ENCODE data around the gene SH2B3. TPM values are rescaled to one million over a fixed set of nuclear protein-coding genes. Genes with fewer than 3 reads are reported as not detected.

SH2B3 gene
- total RNA-seq, 1 experiment from 2014 or later, result 48.6 TPM

- no peak for DNase-seq (ENCODE audit: low read depth)
These were observed 3.1 kb downstream of the SH2B3 start for GRCh38 chr12:111408686-111409402.

- DNase-seq (ENCODE audit: low read depth), result peak; percentile 86
These were observed 3.7 kb downstream of the SH2B3 start for GRCh38 chr12:111409403-111409779.

GRCh38 chr12:111409780-111410430, 4.2 kb downstream of the SH2B3 start:
- DNase-seq (ENCODE audit: low read depth), result peak; percentile 91

- peak; percentile 78 for DNase-seq (ENCODE audit: low read depth)
These were observed 4.9 kb downstream of the SH2B3 start for GRCh38 chr12:111410431-111411184.

- DNase-seq (ENCODE audit: low read depth), result peak; percentile 36
These were observed 5.6 kb downstream of the SH2B3 start for GRCh38 chr12:111411185-111411764.

- peak; percentile 46 for DNase-seq (ENCODE audit: low read depth)
These were observed 6.5 kb downstream of the SH2B3 start for GRCh38 chr12:111412007-111412829.

- DNase-seq (ENCODE audit: low read depth), result no peak
These were observed 7.2 kb downstream of the SH2B3 start for GRCh38 chr12:111412830-111413441.

GRCh38 chr12:111413442-111414086, 7.8 kb downstream of the SH2B3 start:
- DNase-seq (ENCODE audit: low read depth), result peak; percentile 90

- no peak for DNase-seq (ENCODE audit: low read depth)
These were observed 9.1 kb downstream of the SH2B3 start for GRCh38 chr12:111414711-111415252.

- DNase-seq (ENCODE audit: low read depth), result no peak
These were observed 11.6 kb downstream of the SH2B3 start for GRCh38 chr12:111417290-111417689.

GRCh38 chr12:111417784-111418593, 12.3 kb downstream of the SH2B3 start:
- no peak for DNase-seq (ENCODE audit: low read depth)

GRCh38 chr12:111418594-111418880, 12.8 kb downstream of the SH2B3 start:
- no peak for DNase-seq (ENCODE audit: low read depth)

GRCh38 chr12:111419784-111420183, 14.1 kb downstream of the SH2B3 start:
- no peak for DNase-seq (ENCODE audit: low read depth)

GRCh38 chr12:111420494-111420893, 14.8 kb downstream of the SH2B3 start:
- DNase-seq (ENCODE audit: low read depth), result no peak

- peak; percentile 90 for DNase-seq (ENCODE audit: low read depth)
These were observed 18.6 kb downstream of the SH2B3 start for GRCh38 chr12:111424189-111424792.

GRCh38 chr12:111424793-111425251, 19.1 kb downstream of the SH2B3 start:
- no peak for DNase-seq (ENCODE audit: low read depth)

GRCh38 chr12:111425655-111426054, 19.9 kb downstream of the SH2B3 start:
- DNase-seq (ENCODE audit: low read depth), result peak; percentile 84

GRCh38 chr12:111426344-111427185, 20.8 kb downstream of the SH2B3 start:
- peak; percentile 78 for DNase-seq (ENCODE audit: low read depth)

Measured in M059J (cell line).